A673 (cell line): Measurements from ENCODE around the gene ADGRL2.

Source experiments
- CTCF ChIP-seq: fragments of 300-800, 200-600 bp; sonication (generic); conservative IDR thresholded peaks from 2 replicates; pipeline ENCODE4 v1.5.1; 2017; ENCODE audit warnings: low read depth, mild to moderate bottlenecking, antibody characterized with exemption, low read length, moderate library complexity, mixed read lengths
- EZH2 ChIP-seq: fragments of 200-600 bp; sonication (generic); IDR thresholded peaks from 2 replicates; pipeline ENCODE4 v1.6.1; 2017; ENCODE audit warnings: borderline replicate concordance, low read depth, mild to moderate bottlenecking, mixed read lengths, antibody characterized with exemption, low read length; ENCODE audit not compliant: poor library complexity, severe bottlenecking

- no peak for TF ChIP-seq CTCF
- TF ChIP-seq EZH2 = no peak
These were observed 231.3 kb downstream of the ADGRL2 start for GRCh38 chr1:82032068-82032467.
